Central memory CD4-positive, alpha-beta T cell (primary cell): ENCODE data around the gene NSUN4.

Source experiments
- DNase-seq: peaks from one replicate; pipeline ENCODE4 v3.0.0; 2022

NSUN4 gene

GRCh38 chr1:46368791-46369190 lies 28.2 kb downstream of the NSUN4 start:
- no peak for DNase-seq

GRCh38 chr1:46369542-46370213 lies 29.1 kb downstream of the NSUN4 start:
- no peak for DNase-seq

GRCh38 chr1:46370214-46370633 lies 29.6 kb downstream of the NSUN4 start:
- DNase-seq: no peak

GRCh38 chr1:46372431-46372830 lies 31.8 kb downstream of the NSUN4 start:
- no peak for DNase-seq

- no peak for DNase-seq
Observed at GRCh38 chr1:46379996-46380395, 39.4 kb downstream of the NSUN4 start.

- no peak for DNase-seq
Observed at GRCh38 chr1:46380508-46380907, 39.9 kb downstream of the NSUN4 start.

- DNase-seq: no peak
Observed at GRCh38 chr1:46393510-46393909, 52.9 kb downstream of the NSUN4 start.

- peak; percentile 49 for DNase-seq
Observed at GRCh38 chr1:46394108-46394871, 53.7 kb downstream of the NSUN4 start, which contains the start of gene FAAH. Gene FAAH (plus strand): TSS chr1:46394317. CDS start chr1:46394349, 32 bp downstream.

- DNase-seq: no peak
Observed at GRCh38 chr1:46394872-46395465, 54.4 kb downstream of the NSUN4 start.

- DNase-seq: no peak
Observed at GRCh38 chr1:46396441-46397398, 56.1 kb downstream of the NSUN4 start.

GRCh38 chr1:46399307-46399706 lies 58.7 kb downstream of the NSUN4 start:
- no peak for DNase-seq

- no peak for DNase-seq
Observed at GRCh38 chr1:46400421-46400820, 59.8 kb downstream of the NSUN4 start.

- no peak for DNase-seq
Observed at GRCh38 chr1:46401154-46401913, 60.7 kb downstream of the NSUN4 start.

GRCh38 chr1:46401964-46402626 lies 61.5 kb downstream of the NSUN4 start:
- no peak for DNase-seq

- DNase-seq: no peak
Observed at GRCh38 chr1:46403916-46404315, 63.3 kb downstream of the NSUN4 start.

GRCh38 chr1:46404482-46405196 lies 64.0 kb downstream of the NSUN4 start:
- no peak for DNase-seq

- no peak for DNase-seq
Observed at GRCh38 chr1:46405197-46405555, 64.6 kb downstream of the NSUN4 start.

- no peak for DNase-seq
Observed at GRCh38 chr1:46405724-46406123, 65.1 kb downstream of the NSUN4 start.

GRCh38 chr1:46406881-46407608 lies 66.4 kb downstream of the NSUN4 start:
- no peak for DNase-seq

- DNase-seq: no peak
Observed at GRCh38 chr1:46407636-46408035, 67.0 kb downstream of the NSUN4 start.
